MCF 10A (cell line): ENCODE data around the gene HDLBP. TPM values are rescaled to one million over a fixed set of nuclear protein-coding genes. Genes with fewer than 3 reads are reported as not detected.

Experiments
- BruUV-seq: library from RNA; stranded (reverse); fragments of 400-500 nt; replicated peaks from 2 replicates; lab custom pipeline; 2021; lab: Mats Ljungman, UMichigan
- CTCF ChIA-PET: fragments of 300-600 bp; sonication (Branson Sonifier 250); formaldehyde crosslinking; extraction: SDS; loops from one replicate; lab custom pipeline; 2021; ENCODE audit warnings: antibody characterized with exemption, inconsistent platforms; lab: Yijun Ruan, JAX
- POLR2A ChIA-PET: fragments of 300-600, 350-650 bp; sonication (Branson Sonifier 250); formaldehyde crosslinking; extraction: SDS; loops from one replicate; lab custom pipeline; 2020; ENCODE audit warnings: antibody characterized with exemption, inconsistent platforms; lab: Yijun Ruan, JAX
- DNase-seq: peaks from one replicate; pipeline ENCODE4 v3.0.0-alpha.2; 2018; ENCODE audit not compliant: unreplicated experiment
- H3K27ac Mint-ChIP-seq: one replicate; pipeline ENCODE4 v1.8.0; 2022; ENCODE audit warnings: mild to moderate bottlenecking, low read depth, mixed read lengths; ENCODE audit not compliant: unreplicated experiment
- H3K27me3 Mint-ChIP-seq: one replicate; pipeline ENCODE4 v1.8.0; 2022; ENCODE audit warnings: mixed read lengths; ENCODE audit not compliant: insufficient read depth, unreplicated experiment
- H3K36me3 Mint-ChIP-seq: one replicate; pipeline ENCODE4 v1.8.0; 2022; ENCODE audit warnings: mild to moderate bottlenecking, moderate library complexity, mixed read lengths; ENCODE audit not compliant: insufficient read depth, unreplicated experiment
- H3K4me1 Mint-ChIP-seq: one replicate; pipeline ENCODE4 v1.8.0; 2022; ENCODE audit warnings: mixed read lengths; ENCODE audit not compliant: insufficient read depth, unreplicated experiment
- H3K4me3 Mint-ChIP-seq: one replicate; pipeline ENCODE4 v1.8.0; 2022; ENCODE audit warnings: mild to moderate bottlenecking, moderate library complexity, mixed read lengths; ENCODE audit not compliant: unreplicated experiment
- H3K9me3 Mint-ChIP-seq: one replicate; pipeline ENCODE4 v1.8.0; 2022; ENCODE audit warnings: mixed read lengths; ENCODE audit not compliant: unreplicated experiment
- CTCF ChIP-seq: fragments of 200-600 bp; IDR thresholded peaks from one replicate; pipeline ENCODE4 v1.8.0; 2022; ENCODE audit warnings: antibody characterized with exemption, mild to moderate bottlenecking; ENCODE audit not compliant: unreplicated experiment
- intact Hi-C: fragments of 100-400 bp; cut with micrococcal nuclease; formaldehyde crosslinking; loops from 2 replicates; pipeline ENCODE4 v1.14.1; 2022
- total RNA-seq: library from RNA; stranded (reverse); gene quantifications from 2 replicates; pipeline ENCODE4 v1.2.3, GENCODE V29; 2022

The HDLBP gene
- total RNA-seq, 1 experiment from 2014 or later, result 670 TPM

DNA sequence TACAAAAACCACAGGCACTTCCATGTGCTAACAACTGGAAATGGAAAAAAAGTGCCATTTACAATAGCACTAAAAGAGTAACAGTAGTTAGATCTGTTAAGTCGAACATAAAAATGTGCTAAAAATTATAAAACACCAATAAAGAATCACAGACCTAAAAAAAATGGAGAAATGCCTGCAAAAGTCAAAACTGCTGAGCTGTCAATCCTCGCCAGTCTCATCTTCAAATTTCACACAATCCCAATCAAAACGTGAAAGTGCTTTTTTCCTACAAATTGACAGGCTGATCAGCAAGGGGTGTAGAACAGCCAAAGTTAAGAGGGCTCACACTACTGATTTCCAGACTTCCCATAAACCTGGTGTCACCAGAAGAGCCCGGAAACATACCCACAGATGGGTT, 73.8 kb downstream of the HDLBP start:
- no peak for TF ChIP-seq CTCF
- no peak for DNase-seq
- Mint-ChIP-seq H3K4me1 (no peaks in the 10 kb centered on the region), H3K27ac (no peak overlapping the region), H3K9me3 (no peaks in the 10 kb centered on the region), H3K36me3 (peaks cover 100% of the 10 kb centered on the region), H3K4me3 (no peak overlapping the region), H3K27me3 (no peaks in the 10 kb centered on the region)
- ChIA-PET POLR2A (no interaction called here), CTCF (interaction anchor here (1.4 kb wide), 1 partner anchor 77 kb away, joined by 4 read pairs; no protein-coding TSS in a partner anchor)
- intact Hi-C loops, result no loop called here
- no TSS peak for BruUV-seq

GRCh38 chr2:241240320-241241004, 75.0 kb downstream of the HDLBP start:
- BruUV-seq, result no TSS peak
- no peak for DNase-seq
- H3K27me3 Mint-ChIP-seq, result no peaks in the 10 kb centered on the region
- POLR2A ChIA-PET, result no interaction called here
- no peak for TF ChIP-seq CTCF
- peak overlapping the region; percentile 51 for H3K27ac Mint-ChIP-seq
- CTCF ChIA-PET, result interaction anchor here (1.1 kb wide), 1 partner anchor 8 kb away, joined by 4 read pairs; no protein-coding TSS in a partner anchor
- H3K36me3 Mint-ChIP-seq, result peaks cover 100% of the 10 kb centered on the region
- no peak overlapping the region for H3K4me3 Mint-ChIP-seq
- intact Hi-C loops, result no loop called here
- H3K9me3 Mint-ChIP-seq, result no peaks in the 10 kb centered on the region
- H3K4me1 Mint-ChIP-seq, result no peaks in the 10 kb centered on the region

DNA sequence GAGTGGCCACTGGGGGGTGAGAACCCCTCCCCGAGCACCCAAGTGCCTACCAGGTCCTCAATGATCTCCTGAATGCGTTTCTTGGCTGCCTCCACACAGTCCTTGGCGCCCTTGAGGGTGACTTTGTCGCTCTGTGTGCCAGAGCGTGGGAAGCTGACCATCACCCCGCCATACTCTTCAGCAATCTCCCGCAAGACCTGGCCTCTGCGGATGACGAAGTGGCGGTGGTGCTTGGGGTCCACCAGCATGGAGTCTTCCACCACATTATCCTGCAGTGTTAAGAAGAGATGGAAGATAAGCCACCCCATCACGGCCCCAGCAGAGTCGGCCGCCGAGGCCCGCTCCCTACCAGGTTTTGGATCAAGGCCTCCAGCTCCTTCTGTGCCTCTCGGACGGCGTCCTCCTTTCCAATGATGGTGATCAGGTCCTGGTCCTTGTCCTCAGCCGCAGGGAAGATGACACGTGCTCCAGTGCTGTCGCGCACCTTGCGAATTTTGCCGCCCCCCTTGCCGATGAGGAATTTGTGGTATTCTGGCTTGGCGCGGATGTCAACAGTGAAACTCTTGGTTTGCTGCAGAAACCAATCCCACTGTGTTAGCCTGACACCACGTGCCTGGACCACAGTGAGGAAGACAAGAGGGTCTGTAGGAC, 75.8 kb downstream of the HDLBP start:
- H3K9me3 Mint-ChIP-seq, result no peaks in the 10 kb centered on the region
- no peak overlapping the region for H3K27ac Mint-ChIP-seq
- ChIA-PET CTCF (no interaction called here), POLR2A (no interaction called here)
- H3K36me3 Mint-ChIP-seq, result peaks cover 100% of the 10 kb centered on the region
- no peak for DNase-seq
- BruUV-seq, result TSS peak; percentile 59
- H3K4me1 Mint-ChIP-seq, result no peaks in the 10 kb centered on the region
- intact Hi-C loops, result no loop called here
- no peak for TF ChIP-seq CTCF
- H3K4me3 Mint-ChIP-seq, result no peak overlapping the region
- H3K27me3 Mint-ChIP-seq, result no peaks in the 10 kb centered on the region

- POLR2A ChIA-PET, result interaction anchor here (1.3 kb wide), 1 partner anchor 89 kb away, joined by 3 read pairs; the partner anchor contains the start of genes PASK and PPP1R7
- intact Hi-C loops, result no loop called here
- no peaks in the 10 kb centered on the region for H3K4me1 Mint-ChIP-seq
- BruUV-seq, result no TSS peak
- H3K4me3 Mint-ChIP-seq, result no peak overlapping the region
- H3K27ac Mint-ChIP-seq, result no peak overlapping the region
- DNase-seq, result no peak
- H3K9me3 Mint-ChIP-seq, result no peaks in the 10 kb centered on the region
- no peaks in the 10 kb centered on the region for H3K27me3 Mint-ChIP-seq
- peaks cover 100% of the 10 kb centered on the region for H3K36me3 Mint-ChIP-seq
- TF ChIP-seq CTCF, result no peak
- CTCF ChIA-PET, result no interaction called here
Measured at GRCh38 chr2:241238693-241239198, 76.7 kb downstream of the HDLBP start.
